HepG2 (cell line): ENCODE results near the gene KARS1. TPM values are rescaled to one million over a fixed set of nuclear protein-coding genes. Genes with fewer than 3 reads are reported as not detected.

Experiments
- ATAC-seq: fragments of 200-7000 bp; cut with Tn5 transposase; 3 replicates; pipeline ENCODE4 v1.9.1; 2020; ENCODE audit warnings: mild to moderate bottlenecking, moderate library complexity
- BruUV-seq: library from RNA; stranded (reverse); fragments of 400-500 nt; replicated peaks from 2 replicates; lab custom pipeline; 2021; lab: Mats Ljungman, UMichigan
- CTCF ChIA-PET: fragments of 300-600 bp; formaldehyde crosslinking; extraction: SDS; loops from one replicate; lab custom pipeline; 2021; ENCODE audit warnings: low total read pairs, inconsistent platforms, low intra/inter-chr PET ratio; lab: Yijun Ruan, JAX
- POLR2A ChIA-PET: fragments of 350-600 bp; sonication (Branson Sonifier 250); formaldehyde crosslinking; loops from one replicate; lab custom pipeline; 2020; ENCODE audit warnings: antibody characterized with exemption, inconsistent platforms; lab: Yijun Ruan, JAX
- DNase-seq: peaks from one replicate; pipeline ENCODE4 v3.0.0-alpha.2; 2015; ENCODE audit warnings: low spot score
- FAIRE-seq: peaks from 3 replicates; lab custom pipeline; 2011; peaks lifted over from hg19 to GRCh38; lab: Jason Lieb, UNC
- H2AFZ ChIP-seq: one replicate; pipeline ENCODE4 v1.6.1; 2011; ENCODE audit warnings: low read length, inconsistent platforms
- H3K27ac ChIP-seq: fragments of 300-600 bp; 3 replicates; pipeline ENCODE4 v1.8.0; 2011; ENCODE audit warnings: mixed run types, mild to moderate bottlenecking, mixed read lengths, low read length, inconsistent platforms; ENCODE audit not compliant: insufficient read depth; ENCODE audit errors: extremely low read length
- H3K27me3 ChIP-seq, 2 experiments: fragments of 200-600 bp in 1 of 2; 2 replicates in 1 of 2; 3 replicates in 1 of 2; pipeline versions ENCODE4 v1.6.0 to v1.8.0; 2011; ENCODE audit warnings: low read length in 2 of 2, mild to moderate bottlenecking in 2 of 2, moderate library complexity in 2 of 2, inconsistent platforms in 1 of 2; ENCODE audit not compliant: insufficient read depth in 2 of 2, control insufficient read depth in 1 of 2
- H3K36me3 ChIP-seq, 2 experiments: fragments of 200-600 bp in 1 of 2; replicated peaks in 1 of 2; 2 replicates in 1 of 2; 3 replicates in 1 of 2; pipeline versions ENCODE4 v1.5.1 to v1.8.0; 2011; ENCODE audit warnings: low read length in 2 of 2, inconsistent platforms in 1 of 2; ENCODE audit not compliant: insufficient read depth in 2 of 2, control insufficient read depth in 1 of 2
- H3K4me1 ChIP-seq: 2 replicates; pipeline ENCODE4 v1.5.1; 2012; ENCODE audit warnings: low read length, inconsistent platforms; ENCODE audit not compliant: insufficient read depth
- H3K4me2 ChIP-seq: 2 replicates; pipeline ENCODE4 v1.6.0; 2011; ENCODE audit warnings: low read depth, low read length, inconsistent platforms
- H3K4me3 ChIP-seq, 3 experiments: fragments of 200-600 bp in 1 of 3; sonication (generic), shearing (Covaris generic) in 1 of 3; replicated peaks in 1 of 3; 2 replicates each; pipeline ENCODE4 v1.5.1; 2011 to 2016; ENCODE audit warnings: low read length in 3 of 3, inconsistent platforms in 2 of 3, low read depth in 2 of 3, mild to moderate bottlenecking in 2 of 3, control low read depth in 1 of 3, mixed read lengths in 1 of 3; ENCODE audit not compliant: insufficient read depth in 1 of 3
- H3K79me2 ChIP-seq: one replicate; pipeline ENCODE4 v1.6.1; 2011; ENCODE audit warnings: low read length, inconsistent platforms; ENCODE audit not compliant: insufficient read depth
- H3K9ac ChIP-seq: 2 replicates; pipeline ENCODE4 v1.6.0; 2011; ENCODE audit warnings: mild to moderate bottlenecking, low read depth, low read length, inconsistent platforms; ENCODE audit not compliant: insufficient read depth
- H3K9me3 ChIP-seq: 2 replicates; pipeline ENCODE4 v1.5.1; 2012; ENCODE audit warnings: mild to moderate bottlenecking, low read length
- H4K20me1 ChIP-seq: 2 replicates; pipeline ENCODE4 v1.6.0; 2011; ENCODE audit warnings: inconsistent platforms, mild to moderate bottlenecking, low read length, moderate library complexity; ENCODE audit not compliant: insufficient read depth
- ATF7-NPFF ChIP-seq: sonication (generic); formaldehyde crosslinking; IDR thresholded peaks from 2 replicates; pipeline ENCODE4 v1.8.1; 2023; ENCODE audit warnings: mild to moderate bottlenecking, low read depth, missing genetic modification reagents, moderate library complexity
- HOXA3 ChIP-seq: sonication (generic); formaldehyde crosslinking; IDR thresholded peaks from 2 replicates; pipeline ENCODE4 v1.5.0; 2020; ENCODE audit warnings: missing genetic modification reagents
- KLF15 ChIP-seq: sonication (generic); formaldehyde crosslinking; IDR thresholded peaks from 2 replicates; pipeline ENCODE4 v1.8.1; 2023; ENCODE audit warnings: borderline replicate concordance, mild to moderate bottlenecking, inconsistent platforms, missing genetic modification reagents, mixed read lengths
- MXD1 ChIP-seq: sonication (generic); formaldehyde crosslinking; IDR thresholded peaks from 2 replicates; pipeline ENCODE4 v1.4.0; 2020; ENCODE audit warnings: mild to moderate bottlenecking, missing genetic modification reagents
- NR0B2 ChIP-seq: sonication (generic); formaldehyde crosslinking; IDR thresholded peaks from 2 replicates; pipeline ENCODE4 v1.4.0; 2020; ENCODE audit warnings: mild to moderate bottlenecking, missing genetic modification reagents
- POGK ChIP-seq: sonication (generic); formaldehyde crosslinking; conservative IDR thresholded peaks from 2 replicates; pipeline ENCODE4 v1.8.0; 2022; ENCODE audit warnings: mild to moderate bottlenecking, moderate library complexity, missing genetic modification reagents
- RAD21 ChIP-seq: fragments of 450-650 bp; formaldehyde crosslinking; IDR thresholded peaks from 2 replicates; pipeline ENCODE4 v1.5.0; 2020; ENCODE audit warnings: mild to moderate bottlenecking
- ZBTB3 ChIP-seq: sonication (generic); formaldehyde crosslinking; IDR thresholded peaks from 2 replicates; pipeline ENCODE4 v1.4.0; 2020; ENCODE audit warnings: low read depth, mild to moderate bottlenecking, moderate library complexity, missing genetic modification reagents, borderline replicate concordance
- ZFP36L1 ChIP-seq: sonication (generic); formaldehyde crosslinking; IDR thresholded peaks from 2 replicates; pipeline ENCODE4 v1.8.0; 2022; ENCODE audit warnings: mild to moderate bottlenecking, missing genetic modification reagents, moderate library complexity
- ZNF34 ChIP-seq: sonication (generic); formaldehyde crosslinking; IDR thresholded peaks from 2 replicates; pipeline ENCODE4 v1.4.0; 2020; ENCODE audit warnings: mild to moderate bottlenecking, missing genetic modification reagents, borderline replicate concordance
- ZNF530 ChIP-seq: sonication (generic); formaldehyde crosslinking; IDR thresholded peaks from 2 replicates; pipeline ENCODE4 v1.5.0; 2020; ENCODE audit warnings: low read depth, mild to moderate bottlenecking, missing genetic modification reagents
- ZNF703 ChIP-seq: sonication (generic); formaldehyde crosslinking; IDR thresholded peaks from 2 replicates; pipeline ENCODE4 v1.5.1; 2020; ENCODE audit warnings: missing genetic modification reagents, mild to moderate bottlenecking, moderate library complexity, borderline replicate concordance
- ZNF747 ChIP-seq: sonication (generic); formaldehyde crosslinking; IDR thresholded peaks from 2 replicates; pipeline ENCODE4 v1.8.1; 2023; ENCODE audit warnings: missing genetic modification reagents, mild to moderate bottlenecking, borderline replicate concordance
- in situ Hi-C: cut with HindIII; loops from 2 replicates; pipeline ENCODE4 v1.10.0; 2017; ENCODE audit warnings: low pct_unique_long_range_greater_than_20kb; ENCODE audit not compliant: extremely low pct_ligation_motif_present
- intact Hi-C: fragments of 100-400 bp; cut with micrococcal nuclease; formaldehyde crosslinking; loops from one replicate; pipeline ENCODE4 v1.10.0; 2022; ENCODE audit not compliant: unreplicated experiment
- polyA plus RNA-seq, 8 experiments: library from polyadenylated mRNA; depleted of rRNA in 3 of 8; stranded (reverse) in 7 of 8; unstranded in 1 of 8; fragments of >200 nt; fragmentation: Illumina TruSeq in 4 of 8; extraction: Trizol in 4 of 8; gene quantifications; 2 replicates each; pipeline versions ENCODE4 v1.2.1 to v1.2.3, GENCODE V29; 2011 to 2016; ENCODE audit warnings: low read depth in 4 of 8, missing spikeins in 1 of 8, mixed read lengths in 1 of 8; ENCODE audit not compliant: insufficient read depth in 1 of 8
- total RNA-seq, 5 experiments: library from RNA; depleted of rRNA; stranded (reverse); fragments of >200 nt; fragmentation: Illumina TruSeq; extraction: Trizol; gene quantifications; 2 replicates each; pipeline ENCODE4 v1.2.3, GENCODE V29; 2016; ENCODE audit warnings: low read depth in 1 of 5
- TF ChIP-seq, protein P1 (sequence below): sonication (generic); formaldehyde crosslinking; IDR thresholded peaks from 2 replicates; pipeline ENCODE4 v1.8.0; 2022; ENCODE audit warnings: missing genetic modification reagents, low read depth, mild to moderate bottlenecking, borderline replicate concordance

The KARS1 gene
- total and polyA plus RNA-seq, 2 of the 13 experiments (the other 11 are each of a cell fraction or from before 2014, with no cell fraction given) = 141 to 276 TPM

DNA sequence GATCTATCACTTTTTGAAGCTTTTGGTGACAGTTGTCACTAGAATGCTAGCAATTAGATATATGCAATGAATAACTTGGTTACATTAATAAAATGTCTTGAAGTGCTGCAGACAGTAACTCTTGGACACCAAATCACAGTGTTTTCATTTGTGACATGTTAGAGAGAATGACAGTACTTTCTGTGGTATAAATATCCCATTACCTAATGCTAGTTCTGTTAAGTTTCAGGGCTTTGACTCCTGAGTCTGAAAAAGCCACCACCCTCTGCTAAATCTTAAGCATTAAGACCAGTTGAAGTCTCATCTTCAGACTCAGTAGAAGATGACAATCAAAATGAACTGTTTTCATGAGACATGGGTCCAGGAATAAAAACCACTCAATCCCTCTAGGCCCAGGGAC lies 39.9 kb upstream of the KARS1 start:
- Histone ChIP-seq H3K9ac (no peak overlapping the region), H2AFZ (no peak overlapping the region), H3K27ac (no peak overlapping the region), H3K4me2 (no peak overlapping the region), H3K79me2 (no peaks in the 10 kb centered on the region), H3K9me3 (peaks cover 5% of the 10 kb centered on the region; the same call in 1 of the 2 replicates), H3K4me3 (no peak overlapping the region), H3K4me1 (peaks cover 5% of the 10 kb centered on the region), H3K27me3 (0 out of 5 replicates have a peak, but pooled peaks cover 0 to 4% of the 10 kb centered on the region in 2 experiments), H3K36me3 (no peaks in the 10 kb centered on the region), H4K20me1 (no peaks in the 10 kb centered on the region)
- intact Hi-C loops = no loop called here
- ATAC-seq (no peak), DNase-seq (no peak), FAIRE-seq (no peak)
- ChIA-PET CTCF (no interaction called here), POLR2A (no interaction called here)
- in situ Hi-C loops = no loop called here
- BruUV-seq = no TSS peak
- TF ChIP-seq NR0B2 (CRISPR knock-in tag) (no peak), ZNF34 (CRISPR knock-in tag) (no peak), ZNF703 (CRISPR knock-in tag) (no peak), ZNF747 (no peak), ZFP36L1 (CRISPR knock-in tag) (no peak), HOXA3 (no peak), ZNF530 (CRISPR knock-in tag) (no peak), MXD1 (no peak), RAD21 (CRISPR knock-in tag) (no peak), ZBTB3 (CRISPR knock-in tag) (no peak), POGK (CRISPR knock-in tag) (no peak), ATF7-NPFF (CRISPR knock-in tag) (no peak), KLF15 (CRISPR knock-in tag) (no peak)
- TF ChIP-seq, protein P1, sequence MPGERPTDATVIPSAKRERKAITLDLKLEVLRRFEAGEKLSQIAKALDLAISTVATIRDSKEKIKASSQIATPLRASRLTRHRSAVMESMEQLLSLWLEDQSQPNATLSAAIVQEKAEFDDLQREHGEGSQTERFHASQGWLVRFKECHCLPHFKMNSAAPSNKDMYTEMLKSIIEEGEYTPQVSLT = no peak
